SK-N-SH (cell line): Measurements from ENCODE around the gene COL15A1. TPM values are rescaled to one million over a fixed set of nuclear protein-coding genes. Genes with fewer than 3 reads are reported as not detected.

Source experiments
- CTCF ChIA-PET: fragments of 300-600, 350-600 bp; formaldehyde crosslinking; extraction: SDS; loops from one replicate; lab custom pipeline; 2021; lab: Yijun Ruan, JAX
- POLR2A ChIA-PET: fragments of 350-600 bp; sonication (Branson Sonifier 250); formaldehyde crosslinking; extraction: SDS; loops from one replicate; lab custom pipeline; 2020; ENCODE audit warnings: antibody characterized with exemption, inconsistent platforms; lab: Yijun Ruan, JAX
- DNase-seq: peaks from one replicate; pipeline ENCODE4 v3.0.0; 2012
- H2AFZ ChIP-seq: fragments of 200-600 bp; sonication (generic); 2 replicates; pipeline ENCODE4 v1.8.1; 2016; ENCODE audit warnings: antibody characterized with exemption, mild to moderate bottlenecking, low read depth
- H3F3A ChIP-seq: fragments of 200-600 bp; sonication (generic); replicated peaks from 2 replicates; pipeline ENCODE3; 2016; ENCODE audit warnings: antibody characterized with exemption, mild to moderate bottlenecking; ENCODE audit not compliant: insufficient read depth
- H3K27ac ChIP-seq, 2 experiments: fragments of 200-500 bp in 1 of 2; fragments of 200-600 bp in 1 of 2; sonication (Bioruptor generic) in 1 of 2; sonication (generic), shearing (Covaris generic) in 1 of 2; 2 replicates each; pipeline versions ENCODE4 v1.5.1 to v1.6.1; 2014 to 2016; ENCODE audit warnings: low read depth in 2 of 2, inconsistent platforms in 1 of 2, low read length in 1 of 2, mild to moderate bottlenecking in 1 of 2, mixed read lengths in 1 of 2
- H3K27me3 ChIP-seq: fragments of 200-600 bp; sonication (generic), shearing (Covaris generic); 2 replicates; pipeline ENCODE4 v1.6.1; 2016; ENCODE audit warnings: mixed run types; ENCODE audit not compliant: insufficient read depth
- H3K36me3 ChIP-seq, 2 experiments: fragments of 200-500 bp in 1 of 2; fragments of 200-600 bp in 1 of 2; sonication (Bioruptor generic) in 1 of 2; sonication (generic) in 1 of 2; replicated peaks in 1 of 2; 2 replicates each; pipeline versions ENCODE3 to v1.5.1; 2014 to 2016; ENCODE audit warnings: low read length in 1 of 2, mild to moderate bottlenecking in 1 of 2; ENCODE audit not compliant: insufficient read depth in 2 of 2, control insufficient read depth in 1 of 2
- H3K4me1 ChIP-seq, 2 experiments: fragments of 200-500 bp in 1 of 2; fragments of 200-600 bp in 1 of 2; sonication (Bioruptor generic) in 1 of 2; sonication (generic), shearing (Covaris generic) in 1 of 2; 2 replicates each; pipeline versions ENCODE4 v1.5.1 to v1.6.1; 2014 to 2016; ENCODE audit warnings: low read depth in 1 of 2, low read length in 1 of 2, mixed run types in 1 of 2; ENCODE audit not compliant: insufficient read depth in 2 of 2, control insufficient read depth in 1 of 2
- H3K4me2 ChIP-seq: fragments of 200-600 bp; sonication (generic), shearing (Covaris generic); 2 replicates; pipeline ENCODE4 v1.6.1; 2017; ENCODE audit warnings: mixed run types
- H3K4me3 ChIP-seq, 2 experiments: fragments of 200-500 bp in 1 of 2; fragments of 200-600 bp in 1 of 2; sonication (Bioruptor generic) in 1 of 2; sonication (generic), shearing (Covaris generic) in 1 of 2; 2 replicates each; pipeline versions ENCODE4 v1.5.1 to v1.8.1; 2014 to 2016; ENCODE audit warnings: low read depth in 2 of 2, inconsistent platforms in 1 of 2, low read length in 1 of 2, mild to moderate bottlenecking in 1 of 2, mixed read lengths in 1 of 2, moderate library complexity in 1 of 2
- H3K79me2 ChIP-seq: fragments of 200-600 bp; sonication (generic); 2 replicates; pipeline ENCODE4 v1.8.1; 2017; ENCODE audit warnings: mild to moderate bottlenecking; ENCODE audit not compliant: insufficient read depth
- H3K9ac ChIP-seq: fragments of 200-600 bp; sonication (generic); 2 replicates; pipeline ENCODE4 v1.6.1; 2017; ENCODE audit warnings: mixed run types
- H3K9me2 ChIP-seq: fragments of 200-600 bp; sonication (generic); 2 replicates; pipeline ENCODE4 v1.6.1; 2017; ENCODE audit warnings: mixed run types
- H3K9me3 ChIP-seq: fragments of 200-600 bp; sonication (generic); 2 replicates; pipeline ENCODE4 v1.6.1; 2017; ENCODE audit warnings: mixed run types, mild to moderate bottlenecking, moderate library complexity
- H4K20me1 ChIP-seq: fragments of 200-600 bp; sonication (generic); 2 replicates; pipeline ENCODE4 v1.6.1; 2017; ENCODE audit warnings: mild to moderate bottlenecking, mixed run types; ENCODE audit not compliant: insufficient read depth
- CTCF ChIP-seq: fragments of 200-600 bp; sonication (generic); IDR thresholded peaks from 2 replicates; pipeline ENCODE4 v1.6.1; 2017; ENCODE audit warnings: antibody characterized with exemption, mild to moderate bottlenecking, moderate library complexity
- ELF1 ChIP-seq: IDR thresholded peaks from 2 replicates; pipeline ENCODE4 v1.4.0; 2012
- EP300 ChIP-seq, 2 experiments: IDR thresholded peaks; 2 replicates each; pipeline versions ENCODE4 v1.4.0 to v1.6.1; 2012; ENCODE audit warnings: borderline replicate concordance in 1 of 2, low read depth in 1 of 2, low read length in 1 of 2
- FOXJ3 ChIP-seq: sonication (generic); formaldehyde crosslinking; IDR thresholded peaks from 2 replicates; pipeline ENCODE4 v1.5.1; 2020; ENCODE audit warnings: mild to moderate bottlenecking, missing genetic modification reagents
- FOXM1 ChIP-seq: IDR thresholded peaks from 2 replicates; pipeline ENCODE4 v1.4.0; 2012; ENCODE audit warnings: low read depth, mild to moderate bottlenecking
- MAX ChIP-seq: IDR thresholded peaks from 2 replicates; pipeline ENCODE4 v1.4.0; 2012; ENCODE audit warnings: low read depth
- MXI1 ChIP-seq: IDR thresholded peaks from 2 replicates; pipeline ENCODE4 v1.6.1; 2012; ENCODE audit warnings: mild to moderate bottlenecking, low read depth, low read length, improper control_type of control experiment
- NFIC ChIP-seq: IDR thresholded peaks from 2 replicates; pipeline ENCODE4 v1.4.0; 2012; ENCODE audit warnings: borderline replicate concordance
- NRF1 ChIP-seq: IDR thresholded peaks from 2 replicates; pipeline ENCODE4 v1.6.1; 2012; ENCODE audit warnings: low read depth, mild to moderate bottlenecking, low read length
- POLR2AphosphoS5 ChIP-seq: IDR thresholded peaks from 2 replicates; pipeline ENCODE4 v1.6.1; 2012; ENCODE audit warnings: low read depth, low read length
- RCOR1 ChIP-seq: fragments of 150-350 bp; IDR thresholded peaks from 2 replicates; pipeline ENCODE4 v1.6.1; 2017; ENCODE audit warnings: antibody characterized with exemption, low read length
- REST ChIP-seq: IDR thresholded peaks from 2 replicates; pipeline ENCODE4 v1.6.1; 2012; ENCODE audit warnings: mild to moderate bottlenecking, low read depth, low read length, moderate library complexity
- TAF1 ChIP-seq: IDR thresholded peaks from 2 replicates; pipeline ENCODE4 v1.6.1; 2012; ENCODE audit warnings: low read depth, mild to moderate bottlenecking, low read length, moderate library complexity, borderline replicate concordance
- TEAD4 ChIP-seq: IDR thresholded peaks from 2 replicates; pipeline ENCODE4 v1.4.0; 2012; ENCODE audit warnings: mild to moderate bottlenecking, borderline replicate concordance; ENCODE audit not compliant: insufficient read depth
- USF1 ChIP-seq: IDR thresholded peaks from 2 replicates; pipeline ENCODE4 v1.4.0; 2012; ENCODE audit warnings: low read depth, borderline replicate concordance
- ZBTB33 ChIP-seq: IDR thresholded peaks from 2 replicates; pipeline ENCODE4 v1.4.0; 2012; ENCODE audit warnings: low read depth, borderline replicate concordance
- WGBS: methylation state at CpG from one replicate; pipeline ENCODE4 v1.1.6; 2017; ENCODE audit warnings: low lambda C conversion rate; 5-methylcytosine and 5-hydroxymethylcytosine counted together
- polyA plus RNA-seq, 3 experiments: library from polyadenylated mRNA; depleted of rRNA; stranded (reverse); fragments of >200 nt; gene quantifications; 2 replicates each; pipeline ENCODE4 v1.2.3, GENCODE V29; 2012

Gene COL15A1
- polyA plus RNA-seq, 1 of the 3 experiments (the other 2 are of a cell fraction), result 0.84 TPM

GRCh38 chr9:99015890-99016289, 72.2 kb downstream of the COL15A1 start (continued):
- TF ChIP-seq REST (no peak), MAX (no peak), TAF1 (no peak), USF1 (no peak), ZBTB33 (no peak), FOXM1 (no peak), CTCF (no peak), NRF1 (no peak), RCOR1 (no peak)

GRCh38 chr9:99016681-99017387, 73.1 kb downstream of the COL15A1 start:
- 89% methylated on average over 7 of the region's 10 CpGs for WGBS
- ChIA-PET POLR2A (no interaction called here), CTCF (interaction anchor here (1.0 kb wide), 1 partner anchor 19 kb away, joined by 3 read pairs; no protein-coding TSS in a partner anchor)
- Histone ChIP-seq H3F3A (peaks cover 20% of the 10 kb centered on the region), H3K9ac (no peak overlapping the region), H4K20me1 (no peaks in the 10 kb centered on the region), H3K79me2 (no peaks in the 10 kb centered on the region), H3K4me3 (no peak overlapping the region), H3K27ac (no peak overlapping the region), H3K9me3 (peaks cover 7% of the 10 kb centered on the region; the same call in 1 of the 2 replicates), H3K27me3 (no peaks in the 10 kb centered on the region), H3K36me3 (no peaks in the 10 kb centered on the region), H3K9me2 (no peaks in the 10 kb centered on the region), H3K4me1 (peaks cover 0 to 13% of the 10 kb centered on the region in 2 experiments; a peak in 1 of 4 replicates), H2AFZ (no peak overlapping the region), H3K4me2 (no peak overlapping the region)
- DNase-seq, result no peak
- TF ChIP-seq FOXJ3 (CRISPR knock-in tag), result no peak
- no peak for TF ChIP-seq NFIC
- no peak for TF ChIP-seq ELF1
- no peak for TF ChIP-seq REST
- TF ChIP-seq TEAD4, result no peak
- TF ChIP-seq POLR2AphosphoS5, result no peak
- TF ChIP-seq MXI1, result no peak
- TF ChIP-seq TAF1, result no peak
- TF ChIP-seq EP300 (IDR thresholded peaks at IDR 0.05; ENCODE audit: borderline replicate concordance in 1 of 2, low read depth in 1 of 2, low read length in 1 of 2), result no peak
